GM23248 (cell line): ENCODE measurements around the gene MFSD1. TPM values are rescaled to one million over a fixed set of nuclear protein-coding genes. Genes with fewer than 3 reads are reported as not detected.
A peak's percentile ranks its signal among the peaks of the same experiment; 100 is the strongest.

ENCODE experiments used
- DNase-seq: peaks from one replicate; pipeline ENCODE4 v3.0.0-alpha.2; 2015
- H2AFZ ChIP-seq: fragments of 200-600 bp; sonication (generic); 2 replicates; pipeline ENCODE4 v1.6.1; 2016; ENCODE audit warnings: antibody characterized with exemption
- H3F3A ChIP-seq: fragments of 200-600 bp; sonication (generic); 2 replicates; pipeline ENCODE4 v1.6.1; 2016; ENCODE audit warnings: mild to moderate bottlenecking, antibody characterized with exemption, mixed run types; ENCODE audit not compliant: insufficient read depth
- H3K27ac ChIP-seq: fragments of 200-600 bp; sonication (generic); 2 replicates; pipeline ENCODE4 v1.5.1; 2016; ENCODE audit warnings: mild to moderate bottlenecking
- H3K27me3 ChIP-seq: fragments of 200-600 bp; sonication (generic); replicated peaks from 2 replicates; pipeline ENCODE4 v1.6.1; 2016; ENCODE audit warnings: mild to moderate bottlenecking; ENCODE audit not compliant: insufficient read depth
- H3K36me3 ChIP-seq: fragments of 200-600 bp; sonication (generic); 2 replicates; pipeline ENCODE4 v1.6.1; 2016; ENCODE audit warnings: low read depth, mild to moderate bottlenecking
- H3K4me1 ChIP-seq: fragments of 200-600 bp; sonication (generic); 2 replicates; pipeline ENCODE4 v1.6.1; 2016; ENCODE audit warnings: mild to moderate bottlenecking; ENCODE audit not compliant: insufficient read depth
- H3K4me2 ChIP-seq: fragments of 200-600 bp; sonication (generic); one replicate; pipeline ENCODE4 v1.6.1; 2016; ENCODE audit warnings: mild to moderate bottlenecking; ENCODE audit not compliant: unreplicated experiment
- H3K4me3 ChIP-seq: fragments of 200-600 bp; sonication (generic); 2 replicates; pipeline ENCODE4 v1.5.1; 2016; ENCODE audit warnings: mild to moderate bottlenecking
- H3K79me2 ChIP-seq: fragments of 200-600 bp; sonication (generic); 2 replicates; pipeline ENCODE4 v1.6.1; 2016; ENCODE audit warnings: mild to moderate bottlenecking; ENCODE audit not compliant: insufficient read depth
- H3K9ac ChIP-seq: fragments of 200-600 bp; sonication (generic); 2 replicates; pipeline ENCODE4 v1.6.1; 2016; ENCODE audit warnings: mild to moderate bottlenecking
- H3K9me2 ChIP-seq: fragments of 200-600 bp; sonication (generic); 2 replicates; pipeline ENCODE4 v1.6.1; 2016; ENCODE audit warnings: mixed run types, mild to moderate bottlenecking, moderate library complexity; ENCODE audit not compliant: insufficient read depth
- H3K9me3 ChIP-seq: fragments of 200-600 bp; sonication (generic); one replicate; pipeline ENCODE4 v1.6.1; 2017; ENCODE audit warnings: low read depth
- H4K20me1 ChIP-seq: fragments of 200-600 bp; sonication (generic); 2 replicates; pipeline ENCODE4 v1.6.0; 2016; ENCODE audit not compliant: insufficient read depth
- EZH2 ChIP-seq: fragments of 200-600 bp; sonication (generic); IDR thresholded peaks from 2 replicates; pipeline ENCODE4 v1.6.1; 2018; ENCODE audit warnings: antibody characterized with exemption, mild to moderate bottlenecking; ENCODE audit not compliant: insufficient read depth, poor library complexity, severe bottlenecking
- EZH2phosphoT487 ChIP-seq: fragments of 200-600 bp; sonication (generic); IDR thresholded peaks from 2 replicates; pipeline ENCODE4 v1.6.1; 2018; ENCODE audit warnings: antibody characterized with exemption, moderate library complexity, mild to moderate bottlenecking, low read depth; ENCODE audit not compliant: insufficient read depth
- WGBS, 2 experiments: methylation state at CpG; one replicate each; pipeline ENCODE4 v1.1.6; 2015 to 2017; ENCODE audit warnings: low lambda C conversion rate in 2 of 2, low coverage in 1 of 2; ENCODE audit errors: missing lambda C conversion rate in 2 of 2; 5-methylcytosine and 5-hydroxymethylcytosine counted together
- in situ Hi-C: fragments of 300-500 bp; cut with MboI; formaldehyde crosslinking; loops from 2 replicates; pipeline ENCODE4 v1.15.0; 2020
- polyA plus RNA-seq: library from polyadenylated mRNA; unstranded; fragments of >200 nt; fragmentation: Nextera tagmentation; extraction: Ambion mirVana; gene quantifications from 2 replicates; pipeline ENCODE4 v1.2.1, GENCODE V29; 2016
- total RNA-seq: library from RNA; depleted of rRNA; stranded (reverse); fragments of >200 nt; shearing (Covaris generic); gene quantifications from 2 replicates; pipeline ENCODE4 v1.2.3, GENCODE V29; 2014

Gene MFSD1
- total and polyA plus RNA-seq, 2 experiments from 2014 or later, result 100 to 177 TPM

DNA sequence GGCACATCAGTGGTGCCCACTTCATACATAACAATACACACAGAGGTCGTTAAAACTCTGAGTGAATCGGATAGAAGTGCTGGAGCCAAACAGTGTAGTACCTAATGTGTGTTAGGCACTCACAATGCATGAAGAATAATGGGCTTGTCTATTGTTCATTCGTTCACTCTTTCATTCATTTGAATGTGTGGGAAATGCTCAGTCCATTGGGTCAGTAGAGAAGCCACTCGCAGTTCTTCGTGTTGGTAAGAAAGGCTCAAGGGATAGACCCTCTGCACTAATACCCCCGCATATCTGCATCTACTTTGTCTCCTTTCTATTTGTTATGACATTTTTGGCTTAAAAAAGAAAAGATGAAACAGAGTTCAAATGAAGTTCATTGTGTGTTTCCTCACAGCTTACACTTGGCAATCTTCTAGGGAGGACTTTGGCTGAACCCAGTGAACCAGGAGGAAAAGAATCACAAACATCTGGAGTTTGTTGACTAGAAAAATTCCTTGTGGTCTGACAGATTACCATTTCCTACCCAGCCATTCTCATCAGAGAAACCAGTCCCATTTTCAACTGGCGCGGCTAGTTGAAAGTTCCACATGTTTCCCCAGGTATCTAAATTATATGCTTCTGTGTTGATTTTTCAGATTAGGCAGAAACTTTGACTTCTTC is 32.8 kb upstream of the MFSD1 start:
- Histone ChIP-seq H3K4me1 (peaks cover 30% of the 10 kb centered on the region), H3F3A (peaks cover 29% of the 10 kb centered on the region), H3K36me3 (no peaks in the 10 kb centered on the region), H3K9me3 (no peaks in the 10 kb centered on the region), H3K4me2 (peak overlapping the region; percentile 68), H3K4me3 (peak overlapping the region; percentile 50), H3K79me2 (no peaks in the 10 kb centered on the region), H3K9ac (peak overlapping the region; percentile 37), H3K27ac (peak overlapping the region; percentile 50), H3K9me2 (no peaks in the 10 kb centered on the region), H3K27me3 (no peaks in the 10 kb centered on the region), H2AFZ (no peak overlapping the region), H4K20me1 (no peaks in the 10 kb centered on the region)
- DNase-seq, result peak; percentile 93
- WGBS, 2 experiments, result 3% methylated on average over 8 of the region's 8 CpGs
- TF ChIP-seq EZH2phosphoT487 (peak; percentile 82), EZH2 (no peak)
- in situ Hi-C loops, result no loop called here

DNA sequence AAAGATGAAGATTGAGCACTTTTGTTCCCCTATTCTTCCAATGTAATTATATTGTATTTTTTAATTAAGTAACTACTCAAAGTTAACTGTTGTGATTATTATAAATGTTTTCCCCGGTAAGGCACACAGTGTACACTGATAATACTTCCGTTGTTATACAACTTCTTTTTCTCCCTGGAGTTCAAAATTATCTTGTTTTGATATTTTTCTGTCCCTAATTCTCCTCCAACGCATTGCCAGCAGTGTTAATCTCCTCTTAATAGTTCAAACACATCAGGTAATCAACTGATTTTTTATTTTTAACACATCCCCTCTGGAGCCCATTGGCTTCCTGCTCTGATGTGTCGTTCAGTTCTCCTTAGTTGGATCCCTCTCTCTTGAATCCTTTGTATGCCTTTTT is 32.3 kb upstream of the MFSD1 start:
- Histone ChIP-seq H3K9ac (peak overlapping the region; percentile 33), H3K27me3 (no peaks in the 10 kb centered on the region)
- in situ Hi-C loops, result no loop called here

DNA sequence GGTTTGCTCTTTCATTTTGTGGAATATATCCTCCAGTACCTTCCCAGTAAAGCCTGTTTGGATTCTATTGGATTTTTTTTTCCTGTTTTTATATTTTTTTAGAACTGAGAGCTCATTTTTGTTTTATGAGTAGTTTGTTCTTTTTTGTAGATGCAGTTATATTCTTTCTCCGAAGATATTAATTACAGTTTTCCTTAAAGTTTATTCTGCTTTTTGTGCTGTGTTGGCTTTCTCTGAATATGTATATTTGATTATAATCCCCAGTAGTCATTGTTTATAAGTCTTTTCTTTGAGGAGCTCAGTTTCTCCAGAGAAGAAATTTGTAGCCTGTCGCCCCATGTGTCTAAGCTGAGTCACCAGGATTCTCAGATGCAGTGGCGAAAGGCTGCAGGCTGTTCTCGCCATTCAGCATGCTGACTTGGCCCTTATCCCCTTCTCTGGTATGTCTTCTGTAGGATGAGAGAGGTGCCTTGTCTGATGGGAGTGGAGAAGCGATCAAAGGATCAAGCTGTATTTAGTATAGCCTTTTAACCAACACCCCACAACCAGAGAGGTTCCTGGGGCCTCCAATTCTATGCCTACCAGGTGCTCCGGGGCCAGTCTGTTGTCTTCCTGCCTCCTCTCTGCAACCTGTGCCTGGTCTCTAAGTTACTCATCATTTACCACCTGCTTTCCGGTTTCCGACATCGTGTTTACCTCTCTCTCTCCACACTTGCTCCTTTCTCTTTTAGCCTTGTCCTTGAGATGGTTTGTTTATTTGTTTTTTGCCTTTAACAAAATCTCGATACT is 31.7 kb upstream of the MFSD1 start:
- Histone ChIP-seq H2AFZ (no peak overlapping the region), H3K36me3 (no peaks in the 10 kb centered on the region), H3K4me3 (peak overlapping the region; percentile 50), H3K27ac (peak overlapping the region; percentile 50), H3K9ac (peak overlapping the region; percentile 33), H4K20me1 (no peaks in the 10 kb centered on the region), H3K9me3 (no peaks in the 10 kb centered on the region), H3K27me3 (no peaks in the 10 kb centered on the region), H3K9me2 (no peaks in the 10 kb centered on the region), H3K79me2 (no peaks in the 10 kb centered on the region), H3K4me2 (peak overlapping the region; percentile 68), H3K4me1 (peaks cover 30% of the 10 kb centered on the region), H3F3A (peaks cover 29% of the 10 kb centered on the region)
- TF ChIP-seq EZH2 (no peak), EZH2phosphoT487 (no peak)
- 53 to 57% methylated on average over 10 of the region's 10 CpGs for WGBS, 2 experiments
- DNase-seq, result peak; percentile 86
- in situ Hi-C loops, result no loop called here

More for the DNA sequence above, 32.3 kb upstream of the MFSD1 start:
- Histone ChIP-seq H3K4me1 (peaks cover 30% of the 10 kb centered on the region), H3K79me2 (no peaks in the 10 kb centered on the region), H3K36me3 (no peaks in the 10 kb centered on the region), H3K9me3 (no peaks in the 10 kb centered on the region), H2AFZ (no peak overlapping the region), H3K4me3 (peak overlapping the region; percentile 50), H3K27ac (peak overlapping the region; percentile 50), H4K20me1 (no peaks in the 10 kb centered on the region), H3F3A (peaks cover 29% of the 10 kb centered on the region), H3K9me2 (no peaks in the 10 kb centered on the region), H3K4me2 (peak overlapping the region; percentile 68)
- WGBS, 2 experiments, result 16 to 37% methylated on average over 4 of the region's 4 CpGs
- DNase-seq, result no peak
- TF ChIP-seq EZH2 (no peak), EZH2phosphoT487 (no peak)

DNA sequence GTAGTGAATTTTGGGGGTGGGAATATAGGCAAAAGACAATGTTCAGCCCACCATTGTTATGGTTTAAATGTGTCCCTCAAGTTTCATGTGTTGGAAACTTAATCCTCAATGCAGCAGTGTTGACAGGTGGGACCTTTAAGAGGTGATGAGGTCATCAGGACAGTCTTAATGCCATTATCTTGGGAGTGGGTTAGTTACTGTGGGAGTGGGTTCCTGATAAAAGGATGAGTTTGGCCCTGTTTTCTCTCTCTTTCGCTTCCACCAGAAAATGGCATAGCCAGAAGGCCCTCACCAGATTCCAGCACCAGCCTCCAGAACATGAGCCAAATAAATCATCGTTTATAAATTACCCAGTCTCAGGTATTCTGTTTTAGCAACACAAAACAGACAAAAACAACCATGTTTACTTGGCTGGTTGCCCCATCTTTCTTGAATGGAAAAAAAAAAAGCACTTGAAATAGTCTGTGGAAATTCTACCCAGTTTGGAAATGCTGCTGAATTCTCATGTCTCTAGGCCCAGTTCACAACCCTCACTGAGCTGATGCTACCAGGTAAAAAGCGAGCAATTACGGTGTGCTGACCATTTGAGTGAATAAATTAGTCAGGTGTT is 31.0 kb upstream of the MFSD1 start:
- in situ Hi-C loops, result no loop called here
- no peaks in the 10 kb centered on the region for H3K9me3 ChIP-seq
- H2AFZ ChIP-seq, result no peak overlapping the region
- H3K4me1 ChIP-seq, result peaks cover 30% of the 10 kb centered on the region
- no peaks in the 10 kb centered on the region for H3K27me3 ChIP-seq
- no peak overlapping the region for H3K9ac ChIP-seq
- H3K9me2 ChIP-seq, result no peaks in the 10 kb centered on the region
- no peak overlapping the region for H3K4me3 ChIP-seq
- peaks cover 29% of the 10 kb centered on the region for H3F3A ChIP-seq
- no peaks in the 10 kb centered on the region for H4K20me1 ChIP-seq
- WGBS, 2 experiments, result 91 to 92% methylated on average over 4 of the region's 4 CpGs
- no peaks in the 10 kb centered on the region for H3K79me2 ChIP-seq
- H3K36me3 ChIP-seq, result no peaks in the 10 kb centered on the region
- no peak for TF ChIP-seq EZH2
- no peak for TF ChIP-seq EZH2phosphoT487
- peak overlapping the region; percentile 68 for H3K4me2 ChIP-seq
- H3K27ac ChIP-seq, result no peak overlapping the region
- DNase-seq, result no peak
